ENCODE measurements around the gene ODAPH. TPM values are rescaled to one million over a fixed set of nuclear protein-coding genes. Genes with fewer than 3 reads are reported as not detected.
A peak's percentile ranks its signal among the peaks of the same experiment; 100 is the strongest.
"Not testable (repeated sequence)": the region's sequence is repeated elsewhere in the genome, so short reads cannot be mapped to it uniquely, and the experiment has no call there.

The ODAPH gene
- total RNA-seq, 1 donor from 2014 or later: not detected

- Mint-ChIP-seq H3K27ac (peak within 1 kb of the TSS; percentile 97), H3K36me3 (ENCODE audit: insufficient read depth) (peaks cover 23% of the 10 kb centered on the region), H3K4me3 (ENCODE audit: low read depth) (no peak within 1 kb of the TSS), H3K27me3 (no peaks in the 10 kb centered on the region), H3K4me1 (ENCODE audit: low read depth) (peaks cover 12% of the 10 kb centered on the region), H3K9me3 (ENCODE audit: low read depth) (peaks cover 7% of the 10 kb centered on the region)
- TF ChIP-seq, protein P1, sequence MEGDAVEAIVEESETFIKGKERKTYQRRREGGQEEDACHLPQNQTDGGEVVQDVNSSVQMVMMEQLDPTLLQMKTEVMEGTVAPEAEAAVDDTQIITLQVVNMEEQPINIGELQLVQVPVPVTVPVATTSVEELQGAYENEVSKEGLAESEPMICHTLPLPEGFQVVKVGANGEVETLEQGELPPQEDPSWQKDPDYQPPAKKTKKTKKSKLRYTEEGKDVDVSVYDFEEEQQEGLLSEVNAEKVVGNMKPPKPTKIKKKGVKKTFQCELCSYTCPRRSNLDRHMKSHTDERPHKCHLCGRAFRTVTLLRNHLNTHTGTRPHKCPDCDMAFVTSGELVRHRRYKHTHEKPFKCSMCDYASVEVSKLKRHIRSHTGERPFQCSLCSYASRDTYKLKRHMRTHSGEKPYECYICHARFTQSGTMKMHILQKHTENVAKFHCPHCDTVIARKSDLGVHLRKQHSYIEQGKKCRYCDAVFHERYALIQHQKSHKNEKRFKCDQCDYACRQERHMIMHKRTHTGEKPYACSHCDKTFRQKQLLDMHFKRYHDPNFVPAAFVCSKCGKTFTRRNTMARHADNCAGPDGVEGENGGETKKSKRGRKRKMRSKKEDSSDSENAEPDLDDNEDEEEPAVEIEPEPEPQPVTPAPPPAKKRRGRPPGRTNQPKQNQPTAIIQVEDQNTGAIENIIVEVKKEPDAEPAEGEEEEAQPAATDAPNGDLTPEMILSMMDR (IDR thresholded peaks at IDR 0.05; ENCODE audit: unreplicated experiment): peak; percentile 6
- peak; percentile 87 for DNase-seq (ENCODE audit: low spot score, unreplicated experiment)
These were observed 41.5 kb upstream of the ODAPH start, which contains the start of the genes RCHY1 and THAP6 for GRCh38 chr4:75514131-75514948. TSS of gene RCHY1 (minus strand) at chr4:75514403. CDS start at chr4:75514286, 117 bp downstream. TSS of gene THAP6 (plus strand) at chr4:75514473. CDS start at chr4:75515453, 980 bp downstream.

GRCh38 chr4:75514949-75515612 is 40.8 kb upstream of the ODAPH start:
- TF ChIP-seq, protein P1 (IDR thresholded peaks at IDR 0.05; ENCODE audit: unreplicated experiment): no peak

GRCh38 chr4:75516144-75516543 is 39.7 kb upstream of the ODAPH start:
- Mint-ChIP-seq H3K4me1 (ENCODE audit: low read depth) (peaks cover 10% of the 10 kb centered on the region), H3K27me3 (no peaks in the 10 kb centered on the region), H3K4me3 (ENCODE audit: low read depth) (no peak overlapping the region), H3K27ac (no peak overlapping the region), H3K36me3 (ENCODE audit: insufficient read depth) (peaks cover 23% of the 10 kb centered on the region), H3K9me3 (ENCODE audit: low read depth) (peaks cover 2% of the 10 kb centered on the region)
- TF ChIP-seq, protein P1 (IDR thresholded peaks at IDR 0.05; ENCODE audit: unreplicated experiment): no peak
- no peak for DNase-seq (ENCODE audit: low spot score, unreplicated experiment)

More at GRCh38 chr4:75514949-75515612, 40.8 kb upstream of the ODAPH start:
- no peak overlapping the region for H3K4me3 Mint-ChIP-seq (ENCODE audit: low read depth)
- H3K27me3 Mint-ChIP-seq: no peaks in the 10 kb centered on the region
- no peak for DNase-seq (ENCODE audit: low spot score, unreplicated experiment)
- H3K4me1 Mint-ChIP-seq (ENCODE audit: low read depth): peaks cover 10% of the 10 kb centered on the region
- peaks cover 23% of the 10 kb centered on the region for H3K36me3 Mint-ChIP-seq (ENCODE audit: insufficient read depth)
- H3K9me3 Mint-ChIP-seq (ENCODE audit: low read depth): peaks cover 4% of the 10 kb centered on the region
- H3K27ac Mint-ChIP-seq: peak overlapping the region; percentile 97

DNA sequence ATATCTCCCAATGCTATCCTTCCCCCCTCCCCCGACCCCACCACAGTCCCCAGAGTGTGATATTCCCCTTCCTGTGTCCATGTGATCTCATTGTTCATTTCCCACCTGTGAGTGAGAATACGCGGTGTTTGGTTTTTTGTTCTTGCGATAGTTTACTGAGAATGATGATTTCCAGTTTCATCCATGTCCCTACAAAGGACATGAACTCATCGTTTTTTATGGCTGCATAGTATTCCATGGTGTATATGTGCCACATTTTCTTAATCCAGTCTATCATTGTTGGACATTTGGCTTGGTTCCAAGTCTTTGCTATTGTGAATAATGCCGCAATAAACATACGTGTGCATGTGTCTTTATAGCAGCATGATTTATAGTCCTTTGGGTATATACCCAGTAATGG is 36.4 kb upstream of the ODAPH start:
- H3K27me3 Mint-ChIP-seq; DNase-seq (ENCODE audit: low spot score, unreplicated experiment); H3K4me3 Mint-ChIP-seq (ENCODE audit: low read depth); H3K27ac Mint-ChIP-seq; H3K9me3 Mint-ChIP-seq (ENCODE audit: low read depth); H3K4me1 Mint-ChIP-seq (ENCODE audit: low read depth): not testable (repeated sequence)
- H3K36me3 Mint-ChIP-seq (ENCODE audit: insufficient read depth): peaks cover 28% of the 10 kb centered on the region

DNA sequence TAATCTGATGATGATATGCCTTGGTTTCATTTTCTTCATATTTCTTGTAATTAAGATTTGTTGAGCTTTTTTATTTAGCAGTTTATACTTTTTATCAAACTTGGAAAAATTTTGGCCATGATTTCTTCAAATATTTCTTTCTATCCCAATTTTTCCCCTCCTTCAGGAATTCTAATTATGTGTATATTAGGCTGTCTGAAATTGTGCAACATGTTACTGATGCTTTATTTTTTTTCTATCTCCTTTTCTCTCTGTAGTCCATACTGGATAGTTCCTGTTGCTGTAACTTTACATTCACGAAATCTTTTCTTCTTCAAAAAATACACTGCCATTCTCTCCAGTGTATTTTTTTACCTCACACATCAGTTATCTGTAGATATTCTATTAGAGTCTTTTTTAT is 30.8 kb upstream of the ODAPH start:
- Mint-ChIP-seq H3K36me3 (ENCODE audit: insufficient read depth) (peaks cover 25% of the 10 kb centered on the region), H3K4me3 (ENCODE audit: low read depth) (no peak overlapping the region), H3K4me1 (ENCODE audit: low read depth) (no peaks in the 10 kb centered on the region), H3K9me3 (ENCODE audit: low read depth) (no peaks in the 10 kb centered on the region), H3K27ac (no peak overlapping the region), H3K27me3 (no peaks in the 10 kb centered on the region)
- TF ChIP-seq, protein P1 (IDR thresholded peaks at IDR 0.05; ENCODE audit: unreplicated experiment): no peak
- DNase-seq (ENCODE audit: low spot score, unreplicated experiment): no peak

Measured in progenitor cell of endocrine pancreas (in vitro differentiated cells).